Lower leg skin (tissue), 3 donors: ENCODE results near the gene CENPB.

ENCODE experiments used
- CTCF ChIP-seq, 3 donors: fragments of 450-650 bp; IDR thresholded peaks; one replicate each; pipeline ENCODE4 v1.5.1; 2016; ENCODE audit warnings: antibody characterized with exemption in 3 of 3, mild to moderate bottlenecking in 3 of 3, moderate library complexity in 2 of 3
- POLR2A ChIP-seq, 2 donors: fragments of 450-650 bp; IDR thresholded peaks; one replicate each; pipeline ENCODE4 v1.6.1; 2016 to 2017; ENCODE audit warnings: antibody characterized with exemption in 2 of 2, mild to moderate bottlenecking in 1 of 2, moderate library complexity in 1 of 2

GRCh38 chr20:3748073-3748472, 38.5 kb downstream of the CENPB start:
- TF ChIP-seq CTCF (IDR thresholded peaks at IDR 0.05), result no peak
- no peak for TF ChIP-seq POLR2A (IDR thresholded peaks at IDR 0.05)
